NCI-H1048 (cell line): Measurements from ENCODE around the gene TPM1.
A peak's percentile ranks its signal among the peaks of the same experiment; 100 is the strongest.

Source experiments
- DNase-seq: peaks from one replicate; lab custom pipeline; 2025; lab: John Stamatoyannopoulos, UW

The TPM1 gene

GRCh38 chr15:63075015-63075983 lies 32.8 kb downstream of the TPM1 start:
- no peak for DNase-seq

- DNase-seq = no peak
Measured at GRCh38 chr15:63075984-63076713, 33.6 kb downstream of the TPM1 start.

- DNase-seq = no peak
Measured at GRCh38 chr15:63076714-63077046, 34.1 kb downstream of the TPM1 start.

- DNase-seq = peak; percentile 64
Measured at GRCh38 chr15:63077952-63078351, 35.4 kb downstream of the TPM1 start.

GRCh38 chr15:63079947-63080626 lies 37.5 kb downstream of the TPM1 start:
- DNase-seq = no peak

- no peak for DNase-seq
Measured at GRCh38 chr15:63080634-63081250, 38.2 kb downstream of the TPM1 start.

GRCh38 chr15:63082366-63082765 lies 39.8 kb downstream of the TPM1 start:
- no peak for DNase-seq

- DNase-seq = no peak
Measured at GRCh38 chr15:63083044-63083443, 40.5 kb downstream of the TPM1 start.

GRCh38 chr15:63083541-63083940 lies 41.0 kb downstream of the TPM1 start:
- no peak for DNase-seq

GRCh38 chr15:63084806-63085205 lies 42.3 kb downstream of the TPM1 start:
- no peak for DNase-seq

GRCh38 chr15:63085289-63085688 lies 42.7 kb downstream of the TPM1 start:
- no peak for DNase-seq

- no peak for DNase-seq
Measured at GRCh38 chr15:63086271-63086670, 43.7 kb downstream of the TPM1 start.

GRCh38 chr15:63086947-63087346 lies 44.4 kb downstream of the TPM1 start:
- no peak for DNase-seq

- no peak for DNase-seq
Measured at GRCh38 chr15:63088533-63089245, 46.1 kb downstream of the TPM1 start.

- no peak for DNase-seq
Measured at GRCh38 chr15:63089260-63090043, 46.9 kb downstream of the TPM1 start.

- no peak for DNase-seq
Measured at GRCh38 chr15:63090472-63090871, 47.9 kb downstream of the TPM1 start.

- DNase-seq = no peak
Measured at GRCh38 chr15:63090887-63091286, 48.3 kb downstream of the TPM1 start.

GRCh38 chr15:63091679-63092446 lies 49.3 kb downstream of the TPM1 start:
- DNase-seq = no peak

- DNase-seq = no peak
Measured at GRCh38 chr15:63093486-63094205, 51.1 kb downstream of the TPM1 start.
